NCI-H1105 (cell line): ENCODE data around the gene DEGS2.
"Not testable (repeated sequence)": the region's sequence is repeated elsewhere in the genome, so short reads cannot be mapped to it uniquely, and the experiment has no call there.

Experiments
- DNase-seq: peaks from one replicate; lab custom pipeline; 2025; lab: John Stamatoyannopoulos, UW

DEGS2 gene

DNA sequence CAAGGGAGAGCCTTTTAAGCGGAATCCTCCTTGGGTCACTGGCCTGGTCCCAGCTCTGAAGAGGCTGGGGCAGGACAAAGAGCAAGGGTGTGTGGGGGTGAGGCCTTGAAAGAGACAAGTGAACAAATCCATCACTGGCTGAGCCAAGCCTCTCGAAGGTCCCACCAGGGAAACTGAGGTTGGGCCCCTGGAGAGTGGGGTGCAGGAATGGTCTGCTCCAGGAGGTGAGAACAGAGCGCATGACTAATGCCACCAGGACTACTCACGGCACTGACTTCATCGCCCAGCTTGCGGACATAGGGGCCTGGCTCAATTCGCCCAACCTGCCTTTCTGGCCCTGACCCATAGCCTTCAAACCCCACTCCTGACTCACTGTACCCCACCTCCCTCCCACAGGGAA lies 19.2 kb upstream of the DEGS2 start:
- DNase-seq, result no peak

DNA sequence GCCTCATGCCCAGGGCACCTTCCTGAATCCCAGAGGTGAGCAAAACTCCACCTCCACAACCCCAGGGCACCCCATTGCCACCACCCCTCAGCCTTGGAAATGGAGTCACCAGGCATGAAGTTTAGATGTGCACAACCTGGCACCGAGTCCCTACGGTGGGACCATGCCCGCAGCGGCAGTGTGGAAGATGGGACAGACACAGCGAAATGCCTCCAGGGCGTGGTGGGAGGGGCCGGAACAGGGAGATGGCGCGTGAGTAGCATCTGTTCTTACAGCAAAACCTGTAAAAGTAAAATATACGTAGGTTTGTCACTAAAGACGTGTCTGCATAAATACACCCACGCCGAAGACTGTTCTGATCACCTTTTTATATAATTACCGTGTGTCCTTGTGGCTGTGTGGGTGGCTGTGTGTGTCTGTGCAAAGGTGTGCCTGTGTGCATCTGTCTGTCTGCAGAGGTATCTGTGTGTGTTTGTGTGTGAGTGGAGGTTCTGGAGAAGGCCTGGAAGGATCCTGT lies 17.4 kb upstream of the DEGS2 start:
- DNase-seq, result no peak

GRCh38 chr14:100173353-100173752 lies 13.9 kb upstream of the DEGS2 start:
- no peak for DNase-seq

GRCh38 chr14:100172811-100173210 lies 13.4 kb upstream of the DEGS2 start:
- DNase-seq, result no peak

- no peak for DNase-seq
Measured at GRCh38 chr14:100170880-100171279, 11.4 kb upstream of the DEGS2 start.

GRCh38 chr14:100168506-100168905 lies 9.1 kb upstream of the DEGS2 start:
- DNase-seq, result no peak

- DNase-seq, result no peak
Measured at GRCh38 chr14:100165831-100166440, 6.5 kb upstream of the DEGS2 start.

DNA sequence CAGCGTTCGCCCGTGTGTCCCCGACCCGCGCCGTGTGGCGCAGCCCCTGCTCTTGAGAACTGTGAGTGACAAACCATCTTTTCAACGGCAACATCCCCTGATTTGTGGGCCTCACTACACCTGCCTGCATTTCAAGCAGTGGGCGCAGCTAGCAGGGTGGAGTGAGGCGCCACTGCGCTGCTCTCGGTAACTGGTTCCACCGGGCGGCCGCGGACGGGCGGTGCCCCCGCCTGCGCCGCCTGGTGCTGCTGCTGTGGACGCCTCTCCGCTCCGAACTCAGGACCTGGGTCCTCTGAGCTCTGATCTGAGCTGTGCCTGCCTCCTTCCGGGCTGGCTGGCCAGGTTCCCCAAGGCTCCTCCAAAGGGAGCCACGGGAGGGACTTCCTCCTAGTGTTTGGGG lies 5.9 kb upstream of the DEGS2 start:
- no peak for DNase-seq

DNA sequence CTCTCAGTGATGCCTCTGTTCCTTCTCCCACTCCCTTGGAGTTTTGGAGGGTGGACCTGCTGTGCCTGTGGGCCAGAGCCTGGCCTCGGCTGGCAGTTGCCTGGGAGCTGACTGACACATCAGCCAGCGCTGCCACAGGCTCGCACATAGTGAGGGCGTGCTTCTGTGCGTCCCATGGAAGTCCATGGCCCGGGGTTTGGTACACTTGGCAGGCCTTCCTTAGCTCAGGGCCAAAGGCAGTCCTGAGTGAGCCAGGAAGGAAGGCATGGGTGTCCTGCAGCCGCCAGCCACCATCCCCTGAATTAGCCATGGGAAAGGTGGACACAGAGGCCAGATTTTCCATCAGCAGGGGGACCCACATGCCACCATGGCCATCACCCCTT lies 1.1 kb upstream of the DEGS2 start:
- no peak for DNase-seq

GRCh38 chr14:100159865-100160533 lies 554 bp upstream of the DEGS2 start:
- no peak for DNase-seq

- DNase-seq, result no peak
Measured at GRCh38 chr14:100158566-100159093, 815 bp downstream of the DEGS2 start.

DNA sequence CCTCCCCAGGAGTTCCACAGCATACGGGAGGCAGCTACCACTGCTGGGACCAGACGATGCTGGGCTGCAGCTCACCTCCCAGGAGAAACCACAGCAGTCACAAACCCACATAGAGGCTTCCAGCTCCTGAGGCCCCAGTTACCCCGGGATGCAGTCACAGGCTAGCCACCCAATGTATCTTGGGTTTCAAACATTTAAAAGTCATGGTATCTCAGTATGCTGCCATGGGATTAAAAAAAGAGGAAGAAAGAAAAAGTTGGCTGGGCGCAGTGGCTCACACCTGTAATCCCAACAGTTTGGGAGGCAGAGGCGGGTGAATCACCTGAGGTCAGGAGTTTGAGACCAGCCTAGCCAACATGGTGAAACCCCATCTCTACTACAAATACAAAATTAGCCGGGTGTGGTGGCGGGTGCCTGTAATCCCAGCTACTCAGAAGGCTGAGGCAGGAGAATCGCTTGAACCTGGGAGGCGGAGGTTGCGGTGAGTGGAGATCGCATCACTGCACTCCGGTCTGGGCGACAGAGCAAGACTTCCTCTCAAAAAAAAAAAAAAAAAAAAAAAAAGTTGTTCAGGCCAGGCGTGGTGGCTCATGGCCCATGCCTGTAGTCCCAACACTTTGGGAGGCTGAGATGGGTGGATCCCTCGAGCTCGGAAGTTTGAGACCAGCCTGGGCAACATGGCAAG lies 1.8 kb downstream of the DEGS2 start:
- not testable (repeated sequence) for DNase-seq

DNA sequence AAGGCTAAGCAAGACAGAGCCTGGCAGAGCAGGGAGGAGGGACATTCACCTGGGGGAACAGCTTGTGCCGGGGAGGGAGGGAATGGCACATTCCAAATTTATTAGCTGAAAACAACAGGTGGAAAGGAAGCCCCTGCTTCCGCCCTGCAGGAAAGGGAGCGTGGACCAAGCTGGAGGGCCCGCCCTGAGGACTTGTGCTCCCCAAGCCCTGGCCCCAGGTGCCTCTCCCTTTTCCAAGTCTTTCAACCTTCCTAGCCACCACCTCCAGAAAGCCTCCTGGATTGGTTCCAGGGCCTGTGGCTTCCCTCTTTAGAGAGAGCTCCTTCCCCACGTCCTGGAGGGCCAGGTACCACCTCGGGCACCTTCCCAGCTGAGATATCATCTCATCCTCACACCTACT lies 2.7 kb downstream of the DEGS2 start:
- no peak for DNase-seq

- no peak for DNase-seq
Measured at GRCh38 chr14:100155756-100156616, 3.5 kb downstream of the DEGS2 start.

DNA sequence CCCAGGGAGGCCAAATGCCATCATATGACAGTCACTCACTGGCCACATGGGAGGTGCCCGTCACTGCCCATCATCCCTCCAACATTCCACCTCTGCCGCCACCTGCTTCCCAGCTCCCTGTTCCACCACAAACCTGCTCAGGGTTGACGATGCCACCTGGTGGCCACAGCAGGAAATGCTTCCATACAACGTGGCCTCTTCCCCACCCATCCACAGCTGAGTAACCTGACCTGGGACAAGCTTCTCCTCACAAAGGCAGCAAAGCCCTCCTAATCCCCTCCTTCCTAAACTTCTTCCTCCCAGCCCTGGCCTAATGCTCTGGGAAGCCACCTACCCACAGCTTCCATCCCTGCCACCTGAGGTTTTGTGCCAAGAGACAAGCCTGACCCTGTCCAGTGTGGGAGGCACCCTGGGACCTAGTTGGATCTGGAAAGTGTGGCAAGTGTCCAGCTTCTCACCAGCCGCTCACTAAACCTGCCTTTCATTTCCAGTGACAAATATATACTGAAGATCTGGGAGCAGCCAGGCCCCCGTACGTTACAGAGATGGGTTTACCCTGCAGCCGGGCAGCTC lies 4.3 kb downstream of the DEGS2 start:
- peak; percentile 16 for DNase-seq

DNA sequence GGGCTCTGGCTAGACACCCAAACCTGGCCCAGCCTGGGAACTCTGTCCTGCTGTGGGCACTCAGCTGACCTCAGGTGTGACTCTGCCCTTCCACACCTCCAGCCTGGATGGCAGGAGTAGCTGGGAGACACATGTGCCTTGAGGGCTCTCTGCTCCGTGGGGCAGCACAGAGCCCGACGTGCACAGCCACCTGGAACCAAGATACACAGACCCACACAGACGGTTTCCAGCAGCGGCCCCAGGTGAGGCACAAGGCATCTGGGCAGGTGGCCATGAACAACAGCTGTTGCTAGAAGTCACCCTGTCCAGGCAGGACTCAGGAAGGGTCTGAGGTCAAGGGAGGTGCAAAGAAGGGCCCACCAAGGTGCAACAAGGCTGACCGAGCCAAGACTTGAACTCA lies 5.9 kb downstream of the DEGS2 start:
- no peak for DNase-seq

DNA sequence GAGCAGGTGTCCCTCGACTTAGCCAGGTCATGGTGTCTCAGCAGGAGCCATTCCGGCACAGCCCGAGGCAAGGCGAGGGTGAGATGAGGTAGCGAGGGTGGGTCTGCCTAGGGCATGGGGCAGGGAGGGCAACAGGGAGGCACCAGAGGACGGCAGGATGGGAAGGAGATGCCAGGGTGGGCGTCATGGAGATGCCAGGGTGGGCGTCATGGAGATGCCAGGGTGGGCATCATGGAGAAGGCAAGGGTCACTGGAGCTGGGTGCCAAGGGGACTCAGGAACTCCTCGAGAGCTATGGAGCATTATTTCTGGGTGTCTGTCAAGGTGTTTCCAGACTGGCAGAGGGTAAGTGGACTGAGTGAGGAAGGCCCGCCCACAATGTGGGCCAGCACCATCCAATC lies 7.4 kb downstream of the DEGS2 start:
- no peak for DNase-seq

GRCh38 chr14:100150932-100151587 lies 8.4 kb downstream of the DEGS2 start:
- no peak for DNase-seq

DNA sequence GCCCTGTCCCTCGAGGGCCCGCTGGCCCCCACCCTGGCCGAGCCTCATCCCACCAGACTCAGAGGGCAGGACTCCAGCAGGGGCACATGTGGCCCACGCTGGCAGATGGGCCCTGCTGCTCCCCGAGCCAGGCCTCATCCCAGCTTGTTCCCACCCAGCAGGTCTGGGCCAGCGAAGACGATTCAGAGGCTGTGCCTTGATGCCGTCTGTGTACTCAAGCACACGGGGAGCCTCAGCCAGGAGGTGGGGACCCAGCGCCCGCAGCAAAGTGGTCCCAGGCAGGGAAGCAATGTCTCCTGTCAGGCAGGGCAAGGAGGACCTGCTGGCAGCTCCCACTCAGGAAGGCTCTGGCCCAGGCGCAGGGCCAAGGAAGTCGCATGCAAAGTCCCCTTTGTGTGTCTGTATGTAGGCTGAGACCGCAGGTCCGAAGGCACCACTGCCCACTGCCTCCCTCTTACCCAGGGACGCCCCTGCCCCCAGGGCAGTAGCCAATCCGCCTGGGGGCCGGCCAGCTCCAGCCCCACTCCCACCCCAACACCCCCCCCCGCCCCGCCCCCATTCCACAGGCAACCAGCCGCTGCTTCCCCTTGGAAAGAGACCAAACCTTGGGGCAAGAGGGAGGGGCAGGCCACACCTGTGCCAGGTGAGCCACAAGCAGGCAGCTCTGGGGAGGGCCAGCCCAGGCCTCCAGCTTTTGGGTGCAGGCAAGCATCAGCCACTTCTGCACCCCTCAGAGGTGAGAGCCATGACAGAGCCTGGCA lies 9.4 kb downstream of the DEGS2 start:
- DNase-seq, result peak; percentile 57
